GM19468 (cell line): Measurements from ENCODE around the gene SLC29A3.

ENCODE experiments used
- ATAC-seq: cut with Tn5 transposase; IDR thresholded peaks from one replicate; pipeline ENCODE4 v1.9.1; 2021; ENCODE audit warnings: mild to moderate bottlenecking, moderate library complexity, moderate number of reproducible peaks; ENCODE audit not compliant: unreplicated experiment; ENCODE audit errors: extremely low read depth

SLC29A3 gene

DNA sequence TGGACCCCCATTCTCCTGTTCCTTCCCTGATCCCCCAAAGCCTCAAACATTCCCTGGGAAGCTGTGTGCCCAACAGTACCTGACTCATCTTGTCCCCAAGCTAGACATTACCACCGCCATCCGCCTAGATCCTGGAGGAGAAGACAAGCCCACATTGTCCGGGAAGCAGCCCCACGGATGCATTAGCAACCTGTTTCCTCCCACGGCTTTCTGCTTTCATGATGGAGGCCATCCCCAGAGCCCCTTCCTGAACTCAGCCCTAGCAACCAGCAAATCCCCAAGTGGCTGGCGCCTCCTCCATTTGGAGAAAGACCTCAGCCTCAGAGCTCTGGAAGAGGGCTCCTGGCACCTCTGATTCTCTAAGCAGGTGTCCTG, 2.3 kb upstream of the SLC29A3 start:
- no peak for ATAC-seq

DNA sequence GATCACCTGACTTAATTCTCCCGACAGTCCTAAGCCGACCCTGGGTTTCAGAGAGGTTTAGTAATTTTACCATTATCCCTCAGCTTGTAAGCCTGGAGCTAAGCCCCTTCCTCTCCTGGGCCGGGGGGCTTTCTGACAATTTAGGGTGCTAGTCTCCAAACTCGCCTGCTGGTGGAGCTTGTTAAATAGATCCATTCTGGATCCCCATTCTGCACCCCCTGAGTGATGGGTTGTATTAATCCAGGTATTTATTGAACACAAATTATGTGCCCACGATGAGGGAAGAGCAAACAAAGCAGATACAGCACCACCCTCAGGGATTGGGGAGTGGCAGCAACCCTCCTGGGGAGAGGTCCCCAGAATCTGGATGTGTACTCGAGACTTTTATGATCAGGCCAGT, 1.3 kb upstream of the SLC29A3 start:
- ATAC-seq = no peak

DNA sequence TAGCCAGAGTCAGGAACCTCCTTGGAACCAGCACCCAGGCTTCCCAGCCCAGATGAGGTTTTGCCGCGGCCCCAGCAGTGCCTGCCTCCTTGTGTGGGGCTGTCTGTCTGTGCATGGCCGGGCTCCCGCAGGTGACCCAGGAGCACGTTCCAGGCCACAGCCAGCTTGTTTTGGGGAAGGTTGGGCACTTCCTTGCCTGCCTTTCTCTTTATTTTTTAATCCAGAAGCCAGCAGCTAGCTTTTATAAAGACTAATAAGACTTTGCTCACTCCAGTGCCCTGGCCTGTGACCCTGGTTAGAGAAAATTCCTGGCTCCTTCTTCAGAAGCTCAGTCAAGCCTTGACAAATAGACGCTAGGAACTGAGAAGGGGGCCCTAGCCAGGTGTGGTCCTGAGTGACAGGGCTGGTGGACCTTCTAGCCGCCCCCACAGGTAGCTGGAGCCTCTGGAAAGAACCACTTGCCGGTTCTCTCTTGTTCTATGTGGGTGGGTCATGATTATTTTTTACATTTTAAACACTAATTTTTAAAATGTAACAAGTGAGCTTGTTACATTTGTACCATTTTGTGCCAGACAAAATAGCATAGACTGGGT, 837 bp downstream of the SLC29A3 start:
- ATAC-seq = no peak

DNA sequence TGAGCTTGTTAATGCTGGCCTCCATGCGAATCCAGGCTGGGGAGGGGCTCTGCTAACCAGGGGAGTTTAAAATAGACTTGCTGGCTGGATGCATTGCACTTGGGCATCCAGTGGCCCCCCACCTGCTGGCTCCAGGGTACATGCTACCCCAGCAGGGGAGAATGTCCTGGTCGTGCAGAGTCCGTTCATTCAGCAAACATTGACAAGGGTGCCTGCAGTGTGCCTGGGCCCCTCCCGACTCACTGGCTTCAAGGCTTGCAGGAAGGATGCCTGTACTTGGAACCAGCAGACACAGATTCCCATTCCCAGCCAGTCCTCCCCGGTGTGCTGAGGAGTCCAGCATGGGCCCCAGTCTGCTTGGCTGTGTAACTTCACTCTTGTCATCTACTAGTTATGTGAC, 1.5 kb downstream of the SLC29A3 start:
- ATAC-seq = no peak

DNA sequence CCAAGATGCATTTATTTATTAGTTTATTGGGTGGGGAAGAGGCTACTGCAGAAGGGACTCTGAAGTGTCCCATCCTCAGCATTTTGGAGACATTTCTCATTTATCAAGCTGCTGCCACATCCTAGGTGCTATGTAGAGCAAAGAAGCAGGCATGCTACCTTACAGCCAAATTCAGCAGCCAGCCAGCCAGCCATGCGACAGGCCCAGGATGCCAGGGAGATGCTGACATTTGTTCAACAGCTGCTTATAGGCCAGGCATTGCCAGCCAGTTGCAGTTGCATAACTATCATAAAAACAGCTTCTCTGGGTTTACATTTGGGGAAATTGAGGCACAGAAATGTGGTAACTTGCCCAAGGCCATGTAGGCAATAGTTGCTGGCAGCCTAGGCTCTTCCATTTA, 2.3 kb downstream of the SLC29A3 start:
- no peak for ATAC-seq

DNA sequence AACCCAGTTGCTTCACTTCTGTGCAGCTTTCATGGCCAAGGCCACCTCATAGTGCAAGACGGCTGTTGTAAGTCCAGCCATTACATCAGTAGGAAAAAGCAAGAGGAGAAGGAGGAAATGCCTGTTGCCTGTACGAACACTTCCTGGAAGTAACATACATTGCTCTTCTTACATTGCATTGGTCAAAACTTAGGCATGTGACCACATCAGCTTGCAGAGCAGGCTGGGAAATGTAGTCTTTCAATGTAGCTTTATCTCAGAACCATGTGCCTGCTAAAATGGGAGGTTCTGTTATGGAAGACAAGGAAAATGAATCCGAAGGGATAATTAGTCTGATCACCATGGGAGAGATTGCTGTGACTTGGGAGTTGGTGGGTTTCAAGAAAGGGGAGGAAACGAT, 4.3 kb downstream of the SLC29A3 start:
- ATAC-seq = no peak

DNA sequence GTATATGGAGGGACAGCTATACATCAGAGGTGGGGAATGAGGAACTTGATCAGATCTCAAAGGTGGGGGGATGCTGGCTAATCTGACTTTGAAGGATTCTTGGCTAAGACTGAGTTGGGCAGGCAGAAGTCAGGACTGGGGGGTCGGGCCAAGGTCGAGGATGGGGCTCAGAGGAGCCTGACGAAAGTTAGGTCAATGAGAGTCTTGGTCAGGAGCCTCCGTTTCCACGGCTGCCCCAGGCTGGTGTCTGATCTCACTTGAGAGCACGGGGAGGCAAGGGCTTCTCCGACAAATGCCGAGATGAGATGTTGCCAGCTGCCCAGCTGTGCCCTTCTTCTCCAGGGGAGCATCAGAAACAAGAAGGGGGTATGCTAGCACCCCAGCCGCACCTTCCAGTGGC, 5.7 kb downstream of the SLC29A3 start:
- no peak for ATAC-seq

DNA sequence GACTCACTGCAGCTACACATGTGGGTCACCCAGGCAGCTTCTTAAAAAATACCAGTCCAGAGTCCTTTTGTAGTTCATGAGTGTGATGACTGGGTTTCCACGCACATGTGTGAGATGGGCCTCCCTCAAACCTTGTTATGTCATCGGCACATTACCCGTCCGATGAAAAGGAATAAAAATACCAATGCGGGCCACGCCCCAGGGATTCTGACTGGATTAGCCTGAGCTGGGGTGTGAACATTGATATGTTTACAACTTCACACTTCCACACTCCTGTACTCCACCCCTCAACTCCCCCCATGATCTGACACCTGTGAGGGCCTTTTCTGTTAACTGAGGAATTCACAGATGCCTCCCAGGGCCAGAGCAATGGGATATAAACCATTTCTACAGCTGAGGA, 6.2 kb downstream of the SLC29A3 start:
- no peak for ATAC-seq

DNA sequence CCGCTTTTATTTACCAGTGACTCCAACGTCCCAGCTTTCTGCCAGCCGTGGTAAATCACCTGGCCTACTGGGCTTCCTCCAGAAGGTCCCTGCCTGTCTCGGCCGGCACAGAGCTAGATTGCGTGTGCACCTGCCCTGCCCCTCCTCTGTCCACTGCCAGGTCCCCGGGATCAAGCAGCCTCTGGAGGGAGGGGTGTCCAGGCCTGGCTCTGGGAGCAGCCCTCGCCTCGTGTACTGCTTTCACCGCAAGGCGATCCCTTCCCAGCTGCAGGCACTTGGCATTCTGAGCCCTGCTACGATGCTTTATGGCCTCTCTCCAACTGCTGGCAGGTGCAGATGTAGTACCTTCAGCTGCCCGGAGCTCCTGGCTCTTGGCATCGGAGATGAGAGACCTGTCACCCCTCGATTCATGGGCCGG, 7.4 kb downstream of the SLC29A3 start:
- no peak for ATAC-seq

DNA sequence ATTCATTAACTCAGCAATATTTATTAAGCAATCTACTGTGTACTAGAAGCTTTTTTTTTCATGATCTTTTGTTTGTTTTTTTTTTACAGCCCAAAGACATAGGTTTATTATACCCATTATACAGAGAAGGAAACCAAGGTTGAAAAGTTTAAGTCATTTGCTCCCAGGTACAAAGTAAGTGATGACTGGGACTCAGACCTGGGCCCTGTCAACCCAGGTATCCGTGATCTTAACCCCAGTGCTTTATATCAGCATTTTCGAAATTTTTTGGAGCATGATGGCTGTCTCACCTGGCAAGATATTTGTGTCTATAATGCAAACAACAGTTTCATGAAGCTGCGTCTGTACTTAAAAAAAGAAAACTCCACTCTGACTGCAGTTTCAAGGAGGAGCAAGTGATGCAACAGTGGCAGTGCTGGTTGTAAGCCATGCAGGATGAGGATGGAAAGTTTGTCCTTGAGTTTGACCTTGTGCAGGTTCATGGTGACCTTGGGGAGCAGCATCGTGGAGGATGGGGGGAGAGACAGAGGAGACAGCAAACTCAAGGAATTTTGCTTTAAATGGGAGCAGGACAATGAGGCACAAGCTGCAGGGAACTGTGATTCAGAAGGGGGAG, 11.8 kb downstream of the SLC29A3 start:
- no peak for ATAC-seq

DNA sequence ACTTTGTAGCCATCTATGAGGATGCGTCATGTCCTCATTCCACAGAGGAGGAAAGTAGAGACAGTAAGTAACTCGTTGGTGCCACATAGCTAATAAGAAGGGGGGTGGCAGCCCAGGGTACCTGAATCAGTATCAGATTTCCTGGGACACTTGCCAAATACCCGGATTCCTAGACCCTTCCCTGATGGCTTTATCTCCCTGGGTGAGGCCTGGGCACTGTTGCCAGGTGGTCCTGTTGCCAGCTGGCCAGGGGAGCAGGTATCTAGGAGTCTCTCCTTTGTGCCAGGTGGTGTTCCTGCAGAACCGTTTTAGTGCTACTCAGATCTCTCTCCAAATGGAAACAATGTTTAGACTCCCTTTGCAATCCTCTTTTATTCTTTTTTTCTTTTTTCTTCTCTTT, 12.7 kb downstream of the SLC29A3 start:
- ATAC-seq = no peak

DNA sequence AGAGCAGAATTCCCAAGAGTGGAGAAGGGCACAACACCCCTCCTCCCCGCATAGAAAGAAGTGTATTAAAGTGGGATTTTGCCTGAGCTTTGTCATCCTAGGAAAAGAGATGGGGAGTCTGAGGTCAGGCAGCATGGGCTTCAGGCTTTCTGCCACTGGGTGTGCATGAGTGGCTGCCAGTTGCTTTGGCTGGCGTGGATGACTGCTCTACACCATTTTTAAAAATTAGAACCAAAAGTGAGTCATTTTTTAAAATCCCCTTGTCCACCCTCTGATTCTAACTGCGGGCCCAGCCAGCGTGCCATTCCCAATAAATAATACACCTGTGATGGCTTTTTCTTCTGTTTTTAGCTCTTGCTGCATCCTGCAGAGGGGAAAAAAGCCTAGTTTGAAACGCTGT, 13.4 kb downstream of the SLC29A3 start:
- no peak for ATAC-seq

DNA sequence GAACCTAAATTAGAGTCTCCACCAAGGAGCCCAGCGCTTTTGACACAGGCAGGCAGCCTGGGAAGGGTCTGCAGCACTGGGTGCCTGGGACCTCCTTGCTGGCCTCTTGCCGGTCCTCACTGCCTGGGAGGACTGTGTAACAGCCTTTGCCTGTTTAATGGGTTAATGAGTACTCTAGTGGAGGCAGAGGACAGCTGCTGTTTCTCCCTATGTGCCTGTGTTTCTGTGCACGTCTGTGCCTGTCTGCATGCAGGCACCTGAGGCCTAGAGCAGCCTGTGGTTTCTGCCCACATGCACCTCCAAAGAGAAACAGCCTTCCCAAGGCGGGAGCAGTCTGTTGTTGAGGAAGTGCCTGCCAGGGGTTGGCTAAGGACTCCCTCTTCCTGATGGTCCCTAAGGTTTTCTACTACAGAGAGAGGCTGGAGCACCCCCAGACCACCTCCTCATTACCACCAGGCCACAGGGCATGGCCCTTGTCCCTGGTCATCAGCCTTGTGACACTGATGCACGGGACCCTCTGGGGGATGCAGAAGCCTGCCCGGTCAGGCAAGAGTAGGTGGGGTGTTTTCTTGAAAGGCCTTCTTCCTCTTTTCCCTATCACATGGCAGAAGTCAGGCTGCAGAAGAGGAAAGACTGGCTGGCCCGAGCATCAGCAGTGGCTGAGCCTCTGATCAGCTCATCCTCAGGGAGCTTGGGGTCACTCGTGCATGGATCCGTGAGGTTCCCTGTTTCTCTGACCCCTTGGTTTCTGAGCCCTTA, 14.2 kb downstream of the SLC29A3 start:
- no peak for ATAC-seq

DNA sequence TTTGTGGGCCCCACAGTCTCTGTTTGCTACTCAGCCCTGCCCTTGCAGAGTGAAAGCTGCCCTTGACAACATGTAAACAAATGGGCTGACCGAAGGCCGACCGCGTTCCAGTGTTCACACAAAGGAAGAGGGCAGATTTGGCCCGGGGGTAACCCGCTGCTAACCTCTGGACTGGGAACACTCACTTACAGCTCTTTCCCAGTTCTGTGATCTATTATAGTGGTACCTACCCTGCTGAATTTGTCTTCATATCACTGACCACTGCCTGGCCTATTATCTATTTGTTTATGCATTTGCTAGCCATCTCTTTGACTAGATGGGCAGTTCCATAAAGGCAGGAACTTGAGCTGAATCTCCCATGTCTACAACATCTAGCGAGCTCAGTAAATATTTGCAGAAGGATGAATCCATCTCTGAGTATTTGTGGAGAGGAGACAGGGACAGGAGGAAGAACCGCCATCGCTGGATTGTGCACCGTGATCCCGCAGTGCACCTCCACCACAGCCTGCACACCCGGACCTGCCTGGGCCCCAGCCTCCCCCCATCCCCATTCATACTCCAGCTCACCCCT, 15.2 kb downstream of the SLC29A3 start:
- ATAC-seq = no peak

DNA sequence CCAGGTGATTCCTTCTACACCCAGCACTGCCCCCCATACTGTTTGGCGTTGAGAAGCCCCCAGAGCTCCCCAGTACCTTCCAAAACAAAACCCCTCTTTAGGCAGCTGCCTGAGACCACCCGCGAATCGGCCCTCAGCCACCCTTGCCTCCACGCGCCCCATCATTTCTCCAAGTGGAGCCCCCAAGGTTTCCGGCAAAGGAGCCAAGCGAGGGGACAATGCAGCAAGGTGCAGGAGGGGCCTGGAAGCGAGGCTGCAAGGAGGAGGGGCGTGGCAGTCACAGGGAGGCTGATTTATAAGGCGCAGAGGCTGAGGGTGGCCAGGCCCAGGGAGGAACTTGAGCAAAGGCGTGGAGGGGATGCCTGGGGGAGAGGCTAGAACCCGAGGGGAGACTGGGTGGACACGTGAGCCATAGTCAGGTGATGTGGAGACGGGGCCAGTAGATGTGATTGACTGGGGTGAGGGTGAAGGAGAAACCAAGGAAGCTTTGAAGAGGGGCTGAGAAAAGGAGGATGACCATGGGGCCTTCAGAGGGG, 16.2 kb downstream of the SLC29A3 start:
- no peak for ATAC-seq

DNA sequence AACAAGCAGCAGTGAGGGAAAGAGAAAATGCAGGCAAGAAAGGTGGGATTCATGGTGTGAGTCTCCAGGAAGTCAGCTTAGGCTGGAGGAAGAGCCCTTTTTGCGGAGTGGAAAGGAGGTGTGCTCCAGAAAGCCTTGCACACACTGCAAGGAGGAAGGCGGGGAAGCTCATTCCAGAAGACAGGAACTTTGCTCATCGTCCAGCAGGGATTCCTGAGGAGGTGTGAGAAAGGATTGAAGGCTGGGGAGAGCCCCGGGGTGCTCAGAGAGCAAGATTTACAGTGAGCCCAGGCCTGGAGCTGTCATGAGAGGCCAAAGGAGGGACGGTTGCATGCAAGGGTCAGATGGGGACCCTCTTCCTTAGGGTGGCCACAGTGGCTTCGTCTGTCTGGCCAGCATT, 17.6 kb downstream of the SLC29A3 start:
- ATAC-seq = no peak

DNA sequence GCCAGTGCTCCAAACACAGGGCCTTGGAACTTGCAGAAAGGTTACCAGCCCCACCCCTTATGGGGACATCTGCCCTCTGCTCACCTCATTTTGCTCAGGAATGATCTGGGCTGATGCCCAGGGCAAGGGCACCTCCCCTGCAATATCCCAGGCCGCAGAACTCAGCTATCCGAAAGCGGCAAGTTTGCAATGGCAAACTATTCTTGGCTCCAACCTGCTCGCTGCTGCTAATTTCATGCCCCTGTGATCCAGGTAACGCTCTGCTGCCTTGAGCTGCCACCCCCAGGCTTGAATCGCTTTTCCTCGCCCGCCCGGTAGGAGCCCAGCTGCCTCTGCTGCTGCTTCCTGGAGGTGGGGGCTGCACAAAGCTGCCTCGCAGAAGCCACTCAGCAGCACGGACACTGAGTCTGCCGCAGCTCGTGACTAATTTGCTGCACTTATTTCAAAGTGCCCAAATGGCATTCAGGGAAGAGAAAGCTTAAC, 18.2 kb downstream of the SLC29A3 start:
- ATAC-seq = no peak

DNA sequence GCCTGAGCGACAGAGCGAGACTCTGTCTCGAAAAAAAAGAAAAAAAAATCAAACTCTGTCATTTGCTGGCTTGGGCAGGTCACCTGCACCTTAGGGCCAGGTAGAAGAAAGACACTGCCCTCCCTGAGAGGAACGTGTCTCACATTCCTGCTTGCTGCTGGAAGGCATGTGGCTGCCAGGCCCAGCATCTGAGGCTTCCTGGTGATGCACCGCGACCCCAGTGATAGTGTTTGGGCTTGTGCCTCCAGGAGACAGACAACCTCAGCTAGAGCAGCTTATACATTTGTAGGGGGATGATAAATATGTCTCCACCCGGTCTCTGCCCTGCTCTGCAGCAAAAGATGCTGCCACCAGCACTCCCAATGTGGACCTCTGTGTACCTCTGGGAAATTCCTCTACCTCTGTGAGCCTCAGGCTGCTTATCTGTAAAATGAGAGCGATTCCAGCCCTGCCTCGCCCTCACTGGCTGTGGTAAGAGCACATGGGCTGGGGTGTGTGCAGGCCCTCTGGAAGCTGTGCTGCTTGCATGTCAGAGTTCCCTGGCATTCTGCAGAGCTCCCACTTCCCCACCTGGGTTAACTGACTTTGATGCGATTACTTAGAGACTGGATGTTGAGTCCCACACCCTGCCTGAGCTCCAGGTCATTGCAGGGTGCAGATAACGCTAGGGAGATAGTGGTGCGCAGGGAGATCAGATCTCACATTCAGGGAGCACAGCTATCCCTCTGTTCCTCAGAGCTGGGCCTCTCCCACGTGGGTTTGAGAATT, 19.9 kb downstream of the SLC29A3 start:
- no peak for ATAC-seq

DNA sequence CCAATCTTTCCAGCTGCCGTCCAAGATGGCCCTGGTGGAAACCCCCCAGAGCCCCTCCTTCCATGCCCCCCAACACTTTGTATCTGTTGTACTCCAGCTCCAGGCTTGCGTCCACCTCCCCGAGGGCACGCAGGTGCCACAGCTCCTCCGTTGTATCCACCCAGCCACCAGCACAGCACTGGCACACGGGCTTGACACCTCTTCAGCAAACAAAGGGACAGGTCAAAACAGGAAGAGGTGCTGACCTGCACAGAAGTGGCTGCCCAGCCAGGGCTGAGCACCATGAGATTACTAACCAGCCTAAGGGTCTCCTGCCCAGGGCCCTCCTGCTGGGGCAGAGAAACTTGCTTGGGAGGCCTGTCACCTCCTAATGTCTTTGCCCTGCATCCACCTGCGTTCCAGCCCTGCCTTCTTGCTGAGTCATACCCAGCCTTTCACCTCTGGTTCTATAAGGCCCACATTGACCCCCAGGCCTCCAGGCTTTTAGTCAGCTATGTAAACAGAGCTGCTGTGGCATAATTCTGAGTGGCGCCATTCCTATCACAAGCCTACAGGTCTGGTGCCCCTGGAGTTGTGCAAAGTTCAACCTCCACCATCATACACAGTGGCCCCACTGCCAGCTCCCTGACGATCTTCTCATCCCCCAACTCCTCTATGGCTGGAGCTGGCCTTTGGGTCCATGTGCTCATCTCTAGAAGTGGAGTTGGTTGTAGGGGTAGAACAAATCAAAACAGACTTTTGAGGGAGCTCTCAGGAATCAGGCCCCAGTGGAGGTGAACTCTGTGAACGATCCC, 20.9 kb downstream of the SLC29A3 start:
- ATAC-seq = no peak
